Tibial nerve (tissue), 4 donors: Measurements from ENCODE around the gene SNRPD2. TPM values are rescaled to one million over a fixed set of nuclear protein-coding genes. Genes with fewer than 3 reads are reported as not detected.
A peak's percentile ranks its signal among the peaks of the same experiment; 100 is the strongest.

Experiments used
- DNase-seq, 2 donors: peaks; one replicate each; pipeline ENCODE4 v3.0.0-alpha.2; 2019; ENCODE audit warnings: low spot score in 2 of 2
- H3K27ac ChIP-seq, 4 donors: fragments of 200-600 bp; sonication (generic) in 3 of 4; one replicate each; pipeline ENCODE4 v1.5.1; 2017 to 2019; ENCODE audit warnings: mild to moderate bottlenecking in 1 of 4
- H3K27me3 ChIP-seq, 2 donors: fragments of 200-600 bp; sonication (generic) in 1 of 2; one replicate each; pipeline versions ENCODE4 v1.5.1 to v1.6.0; 2017 to 2019
- H3K36me3 ChIP-seq, 3 donors: fragments of 200-600 bp; sonication (generic); one replicate each; pipeline ENCODE4 v1.5.1; 2018 to 2019
- H3K4me1 ChIP-seq, 4 donors: fragments of 200-600 bp; sonication (generic) in 3 of 4; one replicate each; pipeline ENCODE4 v1.5.1; 2017 to 2019
- H3K4me3 ChIP-seq, 4 donors: fragments of 200-600 bp; sonication (generic) in 3 of 4; one replicate each; pipeline ENCODE4 v1.5.1; 2017 to 2019; ENCODE audit warnings: mild to moderate bottlenecking in 1 of 4, moderate library complexity in 1 of 4
- H3K9me3 ChIP-seq, 4 donors: fragments of 200-600 bp; sonication (generic) in 3 of 4; one replicate each; pipeline ENCODE4 v1.5.1; 2017 to 2019
- CTCF ChIP-seq, 5 experiments: fragments of 200-600 bp in 3 of 5; fragments of 450-650 bp in 2 of 5; sonication (generic) in 3 of 5; IDR thresholded peaks; one replicate each; pipeline ENCODE4 v1.5.1; 2016 to 2019; ENCODE audit warnings: antibody characterized with exemption in 5 of 5, mild to moderate bottlenecking in 3 of 5, moderate library complexity in 2 of 5
- EP300 ChIP-seq, 2 donors: sonication (generic); formaldehyde crosslinking; IDR thresholded peaks; one replicate each; pipeline ENCODE4 v1.6.1; 2017; ENCODE audit warnings: antibody characterized with exemption in 2 of 2, mild to moderate bottlenecking in 1 of 2
- POLR2A ChIP-seq, 2 donors: fragments of 450-650 bp; IDR thresholded peaks; one replicate each; pipeline ENCODE4 v1.6.1; 2017; ENCODE audit warnings: antibody characterized with exemption in 2 of 2, mild to moderate bottlenecking in 2 of 2, moderate library complexity in 2 of 2
- WGBS, 2 donors: methylation state at CpG; one replicate each; pipeline ENCODE4 v1.1.5; 2018; 5-methylcytosine and 5-hydroxymethylcytosine counted together
- small RNA-seq: library from RNA; depleted of rRNA; stranded (forward); fragments of <200 nt; gene quantifications from one replicate; pipeline ENCODE3, GENCODE V24; 2016
- total RNA-seq, 4 donors: library from RNA; depleted of rRNA; stranded (reverse); fragments of >200 nt; gene quantifications; one replicate each; pipeline ENCODE4 v1.1.0, GENCODE V29; 2016

The SNRPD2 gene
- total RNA-seq, 4 donors from 2014 or later: 125 to 151 (median 137) TPM

- H3K4me1 ChIP-seq: peaks cover 0 to 64% (median 26%) of the 10 kb centered on the region in 4 donors
- H3K27me3 ChIP-seq: peaks cover 0 to 27% of the 10 kb centered on the region in 2 donors
- no peak for DNase-seq
- H3K36me3 ChIP-seq: peaks cover 0 to 5% (median 0%) of the 10 kb centered on the region in 3 donors
- no peak overlapping the region for H3K4me3 ChIP-seq
- H3K27ac ChIP-seq: peak overlapping the region in 3 of 4 donors; percentile 78 to 83 (median 79)
- 61 to 63% methylated on average over 17 of the region's 17 CpGs for WGBS, 2 donors
- no peaks in the 10 kb centered on the region for H3K9me3 ChIP-seq
- TF ChIP-seq POLR2A (IDR thresholded peaks at IDR 0.05) (no peak), CTCF (IDR thresholded peaks at IDR 0.05) (no peak), EP300 (IDR thresholded peaks at IDR 0.05) (no peak)
Measured at GRCh38 chr19:45640849-45641273, 50.9 kb downstream of the SNRPD2 start.

GRCh38 chr19:45638930-45639729 is 52.6 kb downstream of the SNRPD2 start, which contains the start of gene EML2:
Gene EML2 (minus strand): TSS chr19:45639397. CDS start chr19:45639376, 21 bp downstream.
- Histone ChIP-seq H3K9me3 (no peaks in the 10 kb centered on the region), H3K27me3 (peaks cover 0 to 11% of the 10 kb centered on the region in 2 donors), H3K27ac (peak within 1 kb of the TSS in 2 of 4 donors; percentile 57 to 76), H3K4me3 (peak within 1 kb of the TSS; percentile 39 to 75 (median 62)), H3K36me3 (peaks cover 0 to 5% (median 0%) of the 10 kb centered on the region in 3 donors), H3K4me1 (peaks cover 0 to 55% (median 22%) of the 10 kb centered on the region in 4 donors)
- 6% methylated on average over 37 to 48 of the region's 52 CpGs for WGBS, 2 donors
- TF ChIP-seq CTCF (IDR thresholded peaks at IDR 0.05) (no peak), EP300 (IDR thresholded peaks at IDR 0.05) (no peak), POLR2A (IDR thresholded peaks at IDR 0.05) (no peak)
- peak in 1 of 2 donors; percentile 7 for DNase-seq

DNA sequence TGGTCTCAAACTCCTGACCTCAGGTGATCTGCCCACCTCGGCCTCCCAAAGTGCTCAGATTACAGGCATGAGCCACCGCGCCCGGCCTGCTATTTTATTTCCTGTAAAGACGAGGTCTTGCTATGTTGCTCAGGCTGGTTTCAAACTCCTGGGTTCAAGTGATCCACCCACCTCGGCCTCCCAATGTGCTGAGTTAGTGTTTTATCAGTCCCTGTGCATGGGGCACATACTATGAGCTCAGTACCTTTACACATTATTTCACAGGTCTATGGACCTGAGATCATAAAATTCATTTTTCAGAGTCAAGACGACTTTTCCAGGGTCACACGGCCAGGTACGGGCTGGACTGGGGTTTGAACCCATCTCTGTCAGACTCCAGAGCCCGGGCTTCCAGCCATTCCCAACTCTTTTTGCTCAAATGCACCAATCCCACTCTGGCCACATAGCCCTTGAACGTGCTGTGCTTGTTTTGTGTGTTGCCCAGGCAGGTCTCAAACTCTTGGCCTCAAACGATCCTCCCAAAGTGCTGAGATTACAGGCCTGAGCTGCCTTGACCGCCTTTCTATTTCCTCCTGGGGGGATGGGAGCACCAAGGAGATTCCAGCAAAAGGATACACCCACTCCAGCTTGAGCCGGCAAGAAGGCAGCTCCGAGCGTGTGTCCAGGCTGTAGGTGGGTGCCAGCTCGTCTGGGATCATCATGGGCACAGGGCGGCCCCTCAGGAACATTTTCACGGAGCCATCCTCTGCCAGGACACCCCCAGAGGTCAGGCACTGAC is 53.7 kb downstream of the SNRPD2 start:
- Histone ChIP-seq H3K27me3 (peaks cover 0 to under 1% of the 10 kb centered on the region in 2 donors), H3K36me3 (peaks cover 0 to 5% (median 0%) of the 10 kb centered on the region in 3 donors), H3K27ac (peak overlapping the region in 2 of 4 donors; percentile 57 to 76), H3K4me3 (peak overlapping the region in 2 of 4 donors; percentile 58 to 75), H3K9me3 (no peaks in the 10 kb centered on the region), H3K4me1 (peaks cover 0 to 47% (median 17%) of the 10 kb centered on the region in 4 donors)
- no peak for DNase-seq
- WGBS, 2 donors: 60 to 63% methylated on average over 19 of the region's 19 CpGs
- TF ChIP-seq EP300 (IDR thresholded peaks at IDR 0.05) (no peak), POLR2A (IDR thresholded peaks at IDR 0.05) (no peak), CTCF (IDR thresholded peaks at IDR 0.05) (no peak)

Small RNA genes within 50 kb of the gene (small RNA-seq; reads per million reads assigned to genes)
- gene MIR642A: 0.38 reads per million
- not detected for gene RN7SL836P

Other genes starting within 250 kb of the SNRPD2 start
- gene FOSB, start 224.0 kb downstream of the SNRPD2 start, total RNA-seq: 1 to 10 TPM in 2 of 4 donors, under 1 TPM in 2; 0.60 to 4.9 (median 1.8) TPM
- 1 to 10 TPM; 1.5 to 5.9 (median 3.5) TPM for gene RTN2, start 194.9 kb downstream of the SNRPD2 start, total RNA-seq
- gene PPM1N, start 193.5 kb downstream of the SNRPD2 start, total RNA-seq: 1 to 10 TPM in 1 of 4 donors, under 1 TPM in 2, not detected in 1; 0.39 to 5.0 (median 0.60) TPM
- gene VASP, start 184.5 kb downstream of the SNRPD2 start, total RNA-seq: 10 to 100 TPM; 39.1 to 74.4 (median 59.2) TPM
- 1 to 10 TPM; 4.8 to 6.7 (median 5.7) TPM for gene OPA3, start 107.2 kb downstream of the SNRPD2 start, total RNA-seq
- gene GPR4, start 89.7 kb downstream of the SNRPD2 start, total RNA-seq: 10 to 100 TPM; 12.6 to 15.6 (median 13.8) TPM
- gene EML2, start 52.6 kb downstream of the SNRPD2 start, total RNA-seq: 10 to 100 TPM; 21.0 to 57.1 (median 25.0) TPM
- 1 to 10 TPM in 1 of 4 donors, under 1 TPM in 1, not detected in 2; 0.98 to 2.4 TPM for gene GIPR, start 23.7 kb downstream of the SNRPD2 start, total RNA-seq
- 10 to 100 TPM in 2 of 4 donors, 1 to 10 TPM in 2; 5.9 to 13.2 (median 10.5) TPM for gene QPCTL, start 713 bp upstream of the SNRPD2 start, total RNA-seq
- gene FBXO46, start 38.9 kb upstream of the SNRPD2 start, total RNA-seq: 10 to 100 TPM in 3 of 4 donors, 1 to 10 TPM in 1; 9.8 to 15.9 (median 13.7) TPM
- gene MEIOSIN, start 41.5 kb upstream of the SNRPD2 start, total RNA-seq: not detected
- 10 to 100 TPM; 21.0 to 31.0 (median 22.9) TPM for gene SIX5, start 77.3 kb upstream of the SNRPD2 start, total RNA-seq
- 10 to 100 TPM; 59.0 to 87.9 (median 77.4) TPM for gene DMPK, start 90.5 kb upstream of the SNRPD2 start, total RNA-seq
- gene DMWD, start 100.9 kb upstream of the SNRPD2 start, total RNA-seq: 10 to 100 TPM; 28.4 to 75.0 (median 53.8) TPM
- gene RSPH6A, start 123.4 kb upstream of the SNRPD2 start, total RNA-seq: under 1 TPM in 1 of 4 donors, not detected in 3; 0.30 TPM
- 10 to 100 TPM; 31.0 to 89.0 (median 57.4) TPM for gene SYMPK, start 171.2 kb upstream of the SNRPD2 start, total RNA-seq
- not detected for gene FOXA3, start 172.4 kb upstream of the SNRPD2 start, total RNA-seq
- 10 to 100 TPM; 16.4 to 33.3 (median 27.2) TPM for gene IRF2BP1, start 194.2 kb upstream of the SNRPD2 start, total RNA-seq
- 1 to 10 TPM; 3.6 to 9.0 (median 5.5) TPM for gene MYPOP, start 210.7 kb upstream of the SNRPD2 start, total RNA-seq
- gene NANOS2, start 222.8 kb upstream of the SNRPD2 start, total RNA-seq: not detected